HG02571 (cell line): ENCODE measurements around the gene MARCHF2.

Experiments
- ATAC-seq: cut with Tn5 transposase; IDR thresholded peaks from one replicate; pipeline ENCODE4 v1.9.1; 2021; ENCODE audit warnings: mild to moderate bottlenecking, moderate library complexity; ENCODE audit not compliant: unreplicated experiment

MARCHF2 gene

DNA sequence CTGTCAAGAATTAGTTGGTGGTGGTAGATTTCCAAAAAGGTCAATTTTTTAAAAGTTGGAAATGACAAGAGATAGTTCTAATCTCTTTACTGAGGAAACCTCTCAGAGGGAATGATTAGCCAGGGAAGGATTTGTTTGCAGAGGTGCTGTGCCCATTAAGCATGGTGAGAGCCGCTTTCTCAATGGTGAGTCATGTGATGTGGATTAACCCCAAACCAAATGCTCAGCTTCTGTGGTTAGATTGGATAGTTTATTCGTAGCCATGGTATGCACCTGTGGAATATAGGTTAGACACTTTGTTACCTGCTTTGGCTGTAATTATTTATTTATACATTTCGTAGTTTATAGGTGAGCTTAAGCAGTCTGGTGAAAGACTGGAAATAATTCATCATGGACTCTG lies 38.8 kb downstream of the MARCHF2 start:
- no peak for ATAC-seq

GRCh38 chr19:8452446-8453123 lies 39.5 kb downstream of the MARCHF2 start:
- no peak for ATAC-seq

DNA sequence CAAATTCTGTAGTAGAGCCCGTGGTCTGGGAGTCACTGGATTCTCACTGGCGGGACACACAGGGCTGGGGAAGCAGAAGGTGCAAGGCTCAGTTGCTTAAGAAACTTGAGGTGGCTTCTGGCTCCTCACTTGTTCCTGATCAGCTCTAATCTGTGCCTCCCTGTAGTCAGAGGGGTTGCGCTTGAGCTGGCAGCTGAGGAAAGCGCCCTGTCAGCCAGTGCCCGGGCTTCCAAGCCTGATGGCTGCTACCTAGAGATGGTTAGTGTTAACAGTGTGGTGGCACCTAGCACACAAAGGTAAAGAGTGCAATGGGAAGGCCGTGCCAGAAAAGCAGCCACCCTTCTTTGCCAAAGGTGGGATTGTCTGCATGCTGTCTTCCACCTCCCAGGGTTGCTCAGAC lies 40.5 kb downstream of the MARCHF2 start:
- ATAC-seq = no peak

DNA sequence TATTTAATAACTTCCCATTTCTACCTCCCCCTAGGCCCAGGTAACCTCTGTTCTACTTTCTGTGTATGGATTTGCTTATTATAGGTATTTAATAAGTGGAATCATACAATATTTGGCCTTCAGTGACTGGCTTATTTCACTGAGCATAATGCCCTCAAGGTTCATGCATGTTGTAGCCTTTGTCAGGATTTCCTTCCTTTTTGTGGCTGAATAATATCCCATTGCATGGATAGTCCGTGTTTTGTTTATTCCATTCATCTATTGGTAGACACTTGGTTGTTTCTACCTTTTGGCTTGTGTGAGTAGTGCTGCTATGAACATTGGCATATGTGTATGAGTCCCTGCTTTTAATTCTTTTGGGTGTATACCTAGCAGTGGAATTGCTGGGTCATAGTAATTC lies 41.1 kb downstream of the MARCHF2 start:
- no peak for ATAC-seq

DNA sequence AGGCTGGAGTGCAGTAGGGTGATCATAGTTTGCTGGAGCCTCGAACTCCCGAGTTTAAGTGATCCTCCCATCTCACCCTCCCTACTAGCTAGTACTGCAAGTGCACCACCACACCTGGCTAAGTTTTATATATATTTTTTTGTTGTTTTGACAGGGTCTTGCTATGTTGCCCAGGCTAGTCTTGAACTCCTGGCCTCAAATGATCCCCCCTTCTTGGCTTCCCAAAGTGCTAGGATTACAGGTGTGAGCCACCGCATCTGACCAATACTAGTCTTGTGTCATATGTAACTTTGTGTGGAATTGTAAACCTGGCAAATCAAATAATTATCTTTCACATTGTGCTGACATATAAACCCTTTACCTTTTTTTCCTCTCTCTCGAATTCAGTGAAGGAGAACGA lies 41.9 kb downstream of the MARCHF2 start:
- no peak for ATAC-seq

- ATAC-seq = no peak
These were observed 43.0 kb downstream of the MARCHF2 start for GRCh38 chr19:8456064-8456463.

- no peak for ATAC-seq
These were observed 44.1 kb downstream of the MARCHF2 start for GRCh38 chr19:8457209-8457608.

DNA sequence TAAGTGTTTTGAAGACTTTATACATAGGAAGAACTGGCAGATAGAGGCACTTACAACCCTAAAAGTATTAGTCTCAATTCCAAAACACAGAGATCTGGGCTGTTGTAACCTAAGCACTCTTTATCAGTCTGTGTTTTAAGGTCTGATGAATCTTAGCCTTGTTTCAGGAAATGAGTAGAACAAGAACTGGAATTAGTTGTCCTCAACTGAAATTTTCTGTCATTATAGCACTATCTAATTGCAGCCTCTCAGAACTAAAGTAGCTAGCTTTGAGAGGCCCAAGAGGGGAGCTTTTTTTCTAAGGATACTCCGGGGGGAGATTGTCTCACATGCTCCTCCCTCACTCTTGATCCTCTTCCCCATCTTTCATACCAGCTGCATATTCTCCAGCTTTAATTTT lies 44.7 kb downstream of the MARCHF2 start:
- ATAC-seq = no peak

- ATAC-seq = no peak
These were observed 45.3 kb downstream of the MARCHF2 start for GRCh38 chr19:8458380-8458779.

GRCh38 chr19:8459095-8459494 lies 46.0 kb downstream of the MARCHF2 start:
- ATAC-seq = no peak

DNA sequence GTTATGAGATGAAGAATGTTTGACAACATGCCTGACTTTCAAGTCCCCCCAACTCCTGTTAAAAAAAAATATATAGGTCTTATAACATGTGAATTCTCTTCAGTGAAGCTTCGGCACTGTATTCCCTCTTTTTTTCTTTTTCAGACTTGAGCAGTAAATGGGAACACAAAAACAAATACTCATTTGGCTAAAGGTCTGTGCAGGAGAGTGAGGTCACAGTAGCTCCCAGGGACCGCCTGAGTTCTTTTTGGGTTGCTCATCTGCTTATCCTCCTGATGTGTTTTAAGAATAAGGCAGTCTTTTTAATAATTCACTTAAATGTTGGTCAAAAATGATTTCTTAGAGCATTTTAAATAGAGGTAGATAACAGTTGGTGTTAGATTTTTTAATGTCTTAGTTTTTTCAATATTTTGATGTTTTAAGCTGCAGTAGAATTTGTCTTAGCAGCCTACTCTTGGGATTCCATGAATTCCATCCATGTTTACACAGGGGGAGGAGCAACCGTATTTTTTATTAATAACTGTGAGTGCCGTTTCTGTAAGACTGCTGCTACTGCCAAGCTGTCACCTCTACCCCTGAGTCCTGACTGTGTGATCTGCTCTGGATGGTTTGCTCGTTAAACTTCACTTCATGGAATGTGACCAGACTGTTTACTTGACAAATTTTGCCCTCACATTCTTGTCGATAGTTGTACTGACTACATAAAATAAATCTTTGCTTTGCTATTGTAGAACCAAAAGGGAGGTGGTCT lies 46.6 kb downstream of the MARCHF2 start:
- no peak for ATAC-seq

DNA sequence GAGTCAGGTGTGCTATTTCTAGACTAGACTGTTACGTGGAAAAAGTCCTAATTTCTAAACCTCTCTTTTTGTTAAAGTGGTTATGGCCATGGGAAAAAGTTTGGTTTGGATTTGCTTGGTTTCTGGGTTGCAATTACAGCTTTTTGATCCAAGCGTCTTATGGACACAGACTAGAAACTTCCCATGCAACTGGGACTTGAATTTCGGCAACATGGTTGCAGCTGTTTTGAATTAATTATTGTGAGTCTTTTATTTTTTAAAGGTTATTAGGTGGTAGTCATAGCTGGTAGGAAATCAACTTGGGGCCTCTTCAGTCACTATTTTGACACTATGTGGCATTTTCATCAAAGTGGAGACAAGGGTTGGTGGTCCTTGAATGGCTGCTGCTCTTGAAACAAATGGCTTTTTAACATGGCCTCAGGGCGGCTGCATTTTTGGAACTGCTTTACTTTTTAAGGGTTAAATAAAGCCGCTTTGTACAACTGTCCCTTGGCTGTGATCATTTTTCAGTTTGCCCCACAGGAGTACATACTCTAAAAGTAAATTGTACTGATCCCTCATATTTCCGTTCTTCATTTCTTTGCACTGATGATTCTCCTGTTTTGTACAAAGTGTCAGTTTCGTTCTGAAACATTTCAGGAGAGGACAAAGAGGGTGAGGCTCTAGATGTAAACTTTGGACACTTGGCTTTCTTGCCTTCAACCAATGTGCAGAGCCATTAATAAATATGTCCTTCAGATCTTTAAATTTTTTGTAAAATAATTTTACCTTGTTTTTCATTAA lies 47.6 kb downstream of the MARCHF2 start:
- ATAC-seq = no peak

GRCh38 chr19:8461376-8461775 lies 48.3 kb downstream of the MARCHF2 start:
- ATAC-seq = no peak

- no peak for ATAC-seq
These were observed 48.8 kb downstream of the MARCHF2 start for GRCh38 chr19:8461891-8462290.

DNA sequence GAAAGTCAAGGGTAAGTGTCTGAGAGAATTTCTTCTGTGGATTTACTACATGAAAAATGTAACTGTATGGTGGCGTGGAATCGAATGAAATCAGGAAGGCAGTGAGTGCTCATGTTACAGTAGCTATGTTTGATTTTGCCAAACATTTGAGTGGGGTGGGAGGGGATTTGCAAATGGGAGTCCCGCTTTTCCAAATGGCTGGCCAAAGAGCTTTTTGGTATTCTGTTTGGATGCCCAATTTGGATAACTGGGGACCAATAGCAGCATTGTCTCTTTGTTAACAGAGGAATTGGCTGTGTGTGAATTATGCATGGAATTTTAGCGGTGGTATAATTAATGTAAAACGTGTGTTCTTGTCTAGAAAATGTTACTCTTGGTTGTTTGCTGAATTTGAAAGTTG lies 49.5 kb downstream of the MARCHF2 start:
- no peak for ATAC-seq

- ATAC-seq = no peak
These were observed 50.3 kb downstream of the MARCHF2 start for GRCh38 chr19:8463365-8463764.

- ATAC-seq = no peak
These were observed 52.9 kb downstream of the MARCHF2 start for GRCh38 chr19:8466018-8466417.

- ATAC-seq = no peak
These were observed 55.0 kb downstream of the MARCHF2 start for GRCh38 chr19:8468124-8468523.

DNA sequence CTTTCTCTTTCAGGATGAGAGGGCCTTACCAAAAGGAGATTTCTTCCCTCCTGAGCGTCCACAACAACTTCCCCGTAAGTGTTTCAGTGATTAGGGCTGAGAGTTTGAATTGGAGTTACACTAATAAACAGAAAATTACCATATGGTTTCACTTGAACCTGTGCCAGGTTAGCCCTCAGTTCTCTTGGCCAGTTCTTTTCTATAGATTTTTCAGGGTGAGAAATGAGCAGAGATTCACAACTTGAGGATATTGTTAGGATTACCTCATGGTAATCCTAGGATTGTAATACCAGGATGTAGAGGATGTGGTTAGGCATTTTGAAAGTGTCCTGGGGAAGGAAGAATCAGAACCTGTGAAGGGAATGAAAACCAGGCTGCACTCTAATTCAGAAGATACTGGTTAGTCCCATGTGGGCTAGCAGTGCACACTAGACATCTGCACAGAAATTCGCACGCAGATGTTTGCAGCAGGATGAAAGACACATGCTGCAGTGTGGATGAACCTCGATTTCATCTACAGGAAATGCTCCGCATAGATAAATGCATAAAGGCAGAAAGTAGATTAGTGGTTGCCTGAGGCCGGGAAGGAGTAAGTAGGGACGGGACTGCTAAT lies 55.8 kb downstream of the MARCHF2 start:
- no peak for ATAC-seq

- no peak for ATAC-seq
These were observed 56.7 kb downstream of the MARCHF2 start for GRCh38 chr19:8469613-8470368.
